ENCODE results near the gene RDH8. TPM values are rescaled to one million over a fixed set of nuclear protein-coding genes. Genes with fewer than 3 reads are reported as not detected.

Gene RDH8
- total RNA-seq, 1 experiment from 2014 or later, result not detected

GRCh38 chr19:10003271-10003670, 10.0 kb upstream of the RDH8 start:
- Histone ChIP-seq H3K4me3 (ENCODE audit: low read depth, low read length, poor library complexity, severe bottlenecking) (no peak overlapping the region), H3K9me3 (ENCODE audit: low read depth, low read length, poor library complexity, severe bottlenecking) (no peaks in the 10 kb centered on the region), H3K27me3 (replicated peaks; ENCODE audit: insufficient read depth, low read depth, low read length, poor library complexity) (no peaks in the 10 kb centered on the region), H3K4me1 (ENCODE audit: insufficient read depth, low read length, poor library complexity, severe bottlenecking) (peaks cover 12% of the 10 kb centered on the region), H3K27ac (ENCODE audit: low read depth, low read length, poor library complexity, severe bottlenecking) (no peak overlapping the region), H3K36me3 (ENCODE audit: insufficient read depth, low read length, poor library complexity, severe bottlenecking) (no peaks in the 10 kb centered on the region)
- CTCF ChIA-PET, result no interaction called here
- intact Hi-C loops (cut with micrococcal nuclease; ENCODE audit: unreplicated experiment), result no loop called here
- no TSS peak for BruUV-seq (replicated peaks)
- no peak for TF ChIP-seq CTCF (conservative IDR thresholded peaks at IDR 0.05; ENCODE audit: low read depth, low read length)
- no peak for TF ChIP-seq EZH2 (IDR thresholded peaks at IDR 0.05; ENCODE audit: borderline replicate concordance, low read depth, low read length, poor library complexity, severe bottlenecking)
- DNase-seq (ENCODE audit: low spot score), result no peak
- POLR2A ChIA-PET (ENCODE audit: low non-redundant PET), result no interaction called here

- no peak for TF ChIP-seq EZH2 (IDR thresholded peaks at IDR 0.05; ENCODE audit: borderline replicate concordance, low read depth, low read length, poor library complexity, severe bottlenecking)
- TF ChIP-seq CTCF (conservative IDR thresholded peaks at IDR 0.05; ENCODE audit: low read depth, low read length), result no peak
- Histone ChIP-seq H3K4me3 (ENCODE audit: low read depth, low read length, poor library complexity, severe bottlenecking) (no peak overlapping the region), H3K27me3 (replicated peaks; ENCODE audit: insufficient read depth, low read depth, low read length, poor library complexity) (no peaks in the 10 kb centered on the region), H3K27ac (ENCODE audit: low read depth, low read length, poor library complexity, severe bottlenecking) (no peak overlapping the region), H3K4me1 (ENCODE audit: insufficient read depth, low read length, poor library complexity, severe bottlenecking) (peaks cover 26% of the 10 kb centered on the region), H3K36me3 (ENCODE audit: insufficient read depth, low read length, poor library complexity, severe bottlenecking) (no peaks in the 10 kb centered on the region), H3K9me3 (ENCODE audit: low read depth, low read length, poor library complexity, severe bottlenecking) (no peaks in the 10 kb centered on the region)
- BruUV-seq (replicated peaks), result no TSS peak
- no peak for DNase-seq (ENCODE audit: low spot score)
- ChIA-PET POLR2A (ENCODE audit: low non-redundant PET) (no interaction called here), CTCF (no interaction called here)
- intact Hi-C loops (cut with micrococcal nuclease; ENCODE audit: unreplicated experiment), result no loop called here
Observed at GRCh38 chr19:10004617-10005016, 8.7 kb upstream of the RDH8 start.

DNA sequence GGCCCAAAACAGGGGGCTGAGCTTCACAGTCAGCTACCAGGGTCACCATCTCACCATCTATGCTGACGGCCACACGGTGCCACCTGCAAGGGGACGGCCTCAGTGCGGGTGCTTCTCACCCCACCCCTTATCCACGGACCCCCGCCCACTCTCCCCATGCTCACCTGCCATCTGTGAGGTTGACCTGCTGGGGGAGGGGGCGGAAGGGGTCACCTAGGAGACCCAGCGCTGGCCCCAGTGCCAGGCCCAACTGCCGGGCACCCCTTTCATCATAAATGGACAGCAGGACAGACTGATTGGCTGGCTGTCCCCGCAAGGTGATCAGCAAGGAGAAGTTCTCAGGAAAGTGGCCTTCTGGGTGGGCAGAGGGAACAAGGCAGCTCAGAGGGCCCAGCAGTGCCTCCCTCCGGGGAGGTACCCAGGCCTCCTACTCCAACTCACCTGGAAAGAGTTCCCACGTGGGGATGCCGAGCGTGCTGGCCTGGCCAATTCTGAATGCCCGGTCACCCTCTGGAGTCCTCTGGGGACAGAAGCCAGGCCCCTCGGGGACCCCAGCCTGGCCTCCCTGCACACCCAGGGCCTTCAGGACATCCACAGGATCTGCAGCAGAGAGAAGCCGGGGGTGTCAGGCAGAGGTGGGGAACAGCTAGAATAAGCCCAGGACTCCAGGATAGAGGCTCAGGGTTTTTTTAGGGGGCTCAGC, 7.5 kb upstream of the RDH8 start:
- no TSS peak for BruUV-seq (replicated peaks)
- CTCF ChIA-PET, result no interaction called here
- no peak for TF ChIP-seq EZH2 (IDR thresholded peaks at IDR 0.05; ENCODE audit: borderline replicate concordance, low read depth, low read length, poor library complexity, severe bottlenecking)
- TF ChIP-seq CTCF (conservative IDR thresholded peaks at IDR 0.05; ENCODE audit: low read depth, low read length), result no peak
- Histone ChIP-seq H3K27ac (ENCODE audit: low read depth, low read length, poor library complexity, severe bottlenecking) (no peak overlapping the region), H3K4me1 (ENCODE audit: insufficient read depth, low read length, poor library complexity, severe bottlenecking) (peaks cover 34% of the 10 kb centered on the region), H3K9me3 (ENCODE audit: low read depth, low read length, poor library complexity, severe bottlenecking) (no peaks in the 10 kb centered on the region), H3K36me3 (ENCODE audit: insufficient read depth, low read length, poor library complexity, severe bottlenecking) (no peaks in the 10 kb centered on the region), H3K4me3 (ENCODE audit: low read depth, low read length, poor library complexity, severe bottlenecking) (no peak overlapping the region), H3K27me3 (replicated peaks; ENCODE audit: insufficient read depth, low read depth, low read length, poor library complexity) (no peaks in the 10 kb centered on the region)
- intact Hi-C loops (cut with micrococcal nuclease; ENCODE audit: unreplicated experiment), result no loop called here
- no peak for DNase-seq (ENCODE audit: low spot score)
- POLR2A ChIA-PET (ENCODE audit: low non-redundant PET), result no interaction called here
